HepG2 (cell line): ENCODE results near the gene PDP2. TPM values are rescaled to one million over a fixed set of nuclear protein-coding genes. Genes with fewer than 3 reads are reported as not detected.

Experiments used
- BRD4 ChIP-seq: sonication (generic); formaldehyde crosslinking; IDR thresholded peaks from 2 replicates; pipeline ENCODE4 v1.4.0; 2020; ENCODE audit warnings: missing genetic modification reagents
- CC2D1A ChIP-seq: sonication (generic); formaldehyde crosslinking; IDR thresholded peaks from 2 replicates; pipeline ENCODE4 v1.8.1; 2023; ENCODE audit warnings: mild to moderate bottlenecking, missing genetic modification reagents
- ETS1 ChIP-seq: sonication (generic); formaldehyde crosslinking; IDR thresholded peaks from 2 replicates; pipeline ENCODE4 v1.4.0; 2020; ENCODE audit warnings: missing genetic modification reagents
- KLF13 ChIP-seq: sonication (generic); formaldehyde crosslinking; IDR thresholded peaks from 2 replicates; pipeline ENCODE4 v1.4.0; 2020; ENCODE audit warnings: mild to moderate bottlenecking, missing genetic modification reagents
- MIER2 ChIP-seq: IDR thresholded peaks from 2 replicates; pipeline ENCODE4 v1.6.1; 2016; ENCODE audit warnings: missing biosample characterization, missing genetic modification reagents
- MTF2 ChIP-seq: sonication (generic); formaldehyde crosslinking; IDR thresholded peaks from 2 replicates; pipeline ENCODE4 v1.5.0; 2020; ENCODE audit warnings: missing genetic modification reagents, borderline replicate concordance
- NFE2L2 ChIP-seq: fragments of 150-350 bp; IDR thresholded peaks from 2 replicates; pipeline ENCODE4 v1.6.1; 2014; ENCODE audit warnings: low read length
- PRMT3 ChIP-seq: sonication (generic); formaldehyde crosslinking; IDR thresholded peaks from 2 replicates; pipeline ENCODE4 v1.8.1; 2022; ENCODE audit warnings: low read depth, mild to moderate bottlenecking, moderate library complexity, missing genetic modification reagents, borderline replicate concordance
- RNF219 ChIP-seq: sonication (generic); formaldehyde crosslinking; IDR thresholded peaks from 2 replicates; pipeline ENCODE4 v1.5.0; 2020; ENCODE audit warnings: mild to moderate bottlenecking, missing genetic modification reagents
- RXRB ChIP-seq: IDR thresholded peaks from 2 replicates; pipeline ENCODE4 v1.6.1; 2016; ENCODE audit warnings: borderline replicate concordance, missing genetic modification reagents, missing compliant biosample characterization
- YEATS2 ChIP-seq: sonication (generic); formaldehyde crosslinking; IDR thresholded peaks from 2 replicates; pipeline ENCODE4 v1.4.0; 2020; ENCODE audit warnings: missing genetic modification reagents, borderline replicate concordance
- ZNF354B ChIP-seq: sonication (generic); formaldehyde crosslinking; IDR thresholded peaks from 2 replicates; pipeline ENCODE4 v1.8.0; 2022; ENCODE audit warnings: mild to moderate bottlenecking, missing genetic modification reagents
- ZNF446 ChIP-seq: sonication (generic); formaldehyde crosslinking; IDR thresholded peaks from 2 replicates; pipeline ENCODE4 v1.5.0; 2020; ENCODE audit warnings: mild to moderate bottlenecking, missing genetic modification reagents
- ZNF501 ChIP-seq: sonication (generic); formaldehyde crosslinking; IDR thresholded peaks from 2 replicates; pipeline ENCODE4 v1.5.1; 2020; ENCODE audit warnings: mild to moderate bottlenecking, moderate library complexity, missing genetic modification reagents
- polyA plus RNA-seq, 8 experiments: library from polyadenylated mRNA; depleted of rRNA in 3 of 8; stranded (reverse) in 7 of 8; unstranded in 1 of 8; fragments of >200 nt; fragmentation: Illumina TruSeq in 4 of 8; extraction: Trizol in 4 of 8; gene quantifications; 2 replicates each; pipeline versions ENCODE4 v1.2.1 to v1.2.3, GENCODE V29; 2011 to 2016; ENCODE audit warnings: low read depth in 4 of 8, missing spikeins in 1 of 8, mixed read lengths in 1 of 8; ENCODE audit not compliant: insufficient read depth in 1 of 8
- total RNA-seq, 5 experiments: library from RNA; depleted of rRNA; stranded (reverse); fragments of >200 nt; fragmentation: Illumina TruSeq; extraction: Trizol; gene quantifications; 2 replicates each; pipeline ENCODE4 v1.2.3, GENCODE V29; 2016; ENCODE audit warnings: low read depth in 1 of 5
- TF ChIP-seq, protein P1 (sequence below): sonication (generic); formaldehyde crosslinking; IDR thresholded peaks from 2 replicates; pipeline ENCODE4 v1.4.0; 2020; ENCODE audit warnings: missing genetic modification reagents
- TF ChIP-seq, protein P2 (sequence below): sonication (generic); formaldehyde crosslinking; IDR thresholded peaks from 2 replicates; pipeline ENCODE4 v1.4.0; 2020; ENCODE audit warnings: missing genetic modification reagents, borderline replicate concordance
- TF ChIP-seq, protein P3 (sequence below): sonication (generic); formaldehyde crosslinking; IDR thresholded peaks from 2 replicates; pipeline ENCODE4 v1.5.1; 2020; ENCODE audit warnings: missing genetic modification reagents, mild to moderate bottlenecking, borderline replicate concordance
- TF ChIP-seq, protein P4 (sequence below): IDR thresholded peaks from 2 replicates; pipeline ENCODE4 v1.6.1; 2016; ENCODE audit warnings: control low read depth

Gene PDP2
- total and polyA plus RNA-seq, 2 of the 13 experiments (the other 11 are each of a cell fraction or from before 2014, with no cell fraction given), result 12.8 to 15.8 TPM

DNA sequence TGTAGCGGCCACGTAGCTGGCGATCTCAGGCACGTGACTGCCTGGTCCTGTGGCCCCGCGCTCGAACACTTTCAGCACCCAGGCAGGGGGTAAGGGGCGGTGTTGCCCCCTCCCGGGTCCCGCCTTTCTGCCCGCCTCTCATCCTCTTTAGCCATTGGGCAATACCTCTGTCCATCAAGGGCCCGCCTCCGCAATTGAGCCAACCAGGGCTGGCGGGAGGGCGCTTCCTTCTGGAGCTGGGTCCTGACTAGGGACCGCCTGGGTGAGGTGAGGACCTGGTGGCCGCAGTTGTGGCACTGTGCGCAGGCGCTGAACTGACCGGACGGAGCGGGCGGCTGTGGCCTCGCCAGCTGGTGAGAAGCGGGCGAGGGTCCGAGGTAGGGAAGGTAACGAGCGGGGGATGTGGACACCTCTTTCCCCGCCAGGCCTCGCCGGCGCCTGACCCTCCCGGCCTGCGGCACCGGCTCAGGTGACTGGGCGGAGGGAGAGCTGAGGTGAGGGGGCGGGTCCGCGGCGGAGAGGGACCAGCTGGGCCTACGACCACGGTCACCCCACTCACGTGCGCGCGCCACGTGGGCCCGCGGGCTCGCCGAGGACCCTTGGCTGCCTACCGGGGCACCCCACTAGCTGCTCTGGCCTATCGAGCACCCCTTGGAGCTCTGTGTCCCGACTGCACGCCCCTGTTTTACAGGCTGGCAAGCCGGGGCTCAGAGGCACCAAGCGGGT is at the start of gene PDP2 (continued):
- TF ChIP-seq ETS1 (peak; percentile 95; the same call in 1 of the 2 replicates), NFE2L2 (no peak), CC2D1A (CRISPR knock-in tag) (0 out of 2 replicates have a peak, but pooled peaks have one; percentile 22), PRMT3 (peak; percentile 46; the same call in 1 of the 2 replicates), BRD4 (CRISPR knock-in tag) (peak; percentile 61), MIER2 (CRISPR knock-in tag) (no peak; the same call in 1 of the 2 replicates), KLF13 (peak; percentile 89; the same call in 1 of the 2 replicates), RXRB (CRISPR knock-in tag) (peak; percentile 54), ZNF501 (CRISPR knock-in tag) (peak; percentile 93), ZNF446 (CRISPR knock-in tag) (peak; percentile 85; the same call in 1 of the 2 replicates), MTF2 (CRISPR knock-in tag) (peak; percentile 75; the same call in 1 of the 2 replicates), RNF219 (CRISPR knock-in tag) (no peak; the same call in 1 of the 2 replicates), YEATS2 (CRISPR knock-in tag) (peak; percentile 87), ZNF354B (CRISPR knock-in tag) (no peak)
- TF ChIP-seq, protein P1, sequence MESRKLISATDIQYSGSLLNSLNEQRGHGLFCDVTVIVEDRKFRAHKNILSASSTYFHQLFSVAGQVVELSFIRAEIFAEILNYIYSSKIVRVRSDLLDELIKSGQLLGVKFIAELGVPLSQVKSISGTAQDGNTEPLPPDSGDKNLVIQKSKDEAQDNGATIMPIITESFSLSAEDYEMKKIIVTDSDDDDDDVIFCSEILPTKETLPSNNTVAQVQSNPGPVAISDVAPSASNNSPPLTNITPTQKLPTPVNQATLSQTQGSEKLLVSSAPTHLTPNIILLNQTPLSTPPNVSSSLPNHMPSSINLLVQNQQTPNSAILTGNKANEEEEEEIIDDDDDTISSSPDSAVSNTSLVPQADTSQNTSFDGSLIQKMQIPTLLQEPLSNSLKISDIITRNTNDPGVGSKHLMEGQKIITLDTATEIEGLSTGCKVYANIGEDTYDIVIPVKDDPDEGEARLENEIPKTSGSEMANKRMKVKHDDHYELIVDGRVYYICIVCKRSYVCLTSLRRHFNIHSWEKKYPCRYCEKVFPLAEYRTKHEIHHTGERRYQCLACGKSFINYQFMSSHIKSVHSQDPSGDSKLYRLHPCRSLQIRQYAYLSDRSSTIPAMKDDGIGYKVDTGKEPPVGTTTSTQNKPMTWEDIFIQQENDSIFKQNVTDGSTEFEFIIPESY (CRISPR knock-in tag), result no peak; the same call in 1 of the 2 replicates
- TF ChIP-seq, protein P2, sequence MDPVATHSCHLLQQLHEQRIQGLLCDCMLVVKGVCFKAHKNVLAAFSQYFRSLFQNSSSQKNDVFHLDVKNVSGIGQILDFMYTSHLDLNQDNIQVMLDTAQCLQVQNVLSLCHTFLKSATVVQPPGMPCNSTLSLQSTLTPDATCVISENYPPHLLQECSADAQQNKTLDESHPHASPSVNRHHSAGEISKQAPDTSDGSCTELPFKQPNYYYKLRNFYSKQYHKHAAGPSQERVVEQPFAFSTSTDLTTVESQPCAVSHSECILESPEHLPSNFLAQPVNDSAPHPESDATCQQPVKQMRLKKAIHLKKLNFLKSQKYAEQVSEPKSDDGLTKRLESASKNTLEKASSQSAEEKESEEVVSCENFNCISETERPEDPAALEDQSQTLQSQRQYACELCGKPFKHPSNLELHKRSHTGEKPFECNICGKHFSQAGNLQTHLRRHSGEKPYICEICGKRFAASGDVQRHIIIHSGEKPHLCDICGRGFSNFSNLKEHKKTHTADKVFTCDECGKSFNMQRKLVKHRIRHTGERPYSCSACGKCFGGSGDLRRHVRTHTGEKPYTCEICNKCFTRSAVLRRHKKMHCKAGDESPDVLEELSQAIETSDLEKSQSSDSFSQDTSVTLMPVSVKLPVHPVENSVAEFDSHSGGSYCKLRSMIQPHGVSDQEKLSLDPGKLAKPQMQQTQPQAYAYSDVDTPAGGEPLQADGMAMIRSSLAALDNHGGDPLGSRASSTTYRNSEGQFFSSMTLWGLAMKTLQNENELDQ (CRISPR knock-in tag), result 0 out of 2 replicates have a peak, but pooled peaks have one; percentile 26
- TF ChIP-seq, protein P3, sequence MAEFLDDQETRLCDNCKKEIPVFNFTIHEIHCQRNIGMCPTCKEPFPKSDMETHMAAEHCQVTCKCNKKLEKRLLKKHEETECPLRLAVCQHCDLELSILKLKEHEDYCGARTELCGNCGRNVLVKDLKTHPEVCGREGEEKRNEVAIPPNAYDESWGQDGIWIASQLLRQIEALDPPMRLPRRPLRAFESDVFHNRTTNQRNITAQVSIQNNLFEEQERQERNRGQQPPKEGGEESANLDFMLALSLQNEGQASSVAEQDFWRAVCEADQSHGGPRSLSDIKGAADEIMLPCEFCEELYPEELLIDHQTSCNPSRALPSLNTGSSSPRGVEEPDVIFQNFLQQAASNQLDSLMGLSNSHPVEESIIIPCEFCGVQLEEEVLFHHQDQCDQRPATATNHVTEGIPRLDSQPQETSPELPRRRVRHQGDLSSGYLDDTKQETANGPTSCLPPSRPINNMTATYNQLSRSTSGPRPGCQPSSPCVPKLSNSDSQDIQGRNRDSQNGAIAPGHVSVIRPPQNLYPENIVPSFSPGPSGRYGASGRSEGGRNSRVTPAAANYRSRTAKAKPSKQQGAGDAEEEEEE (CRISPR knock-in tag), result peak; percentile 92; the same call in 1 of the 2 replicates
- TF ChIP-seq, protein P4, sequence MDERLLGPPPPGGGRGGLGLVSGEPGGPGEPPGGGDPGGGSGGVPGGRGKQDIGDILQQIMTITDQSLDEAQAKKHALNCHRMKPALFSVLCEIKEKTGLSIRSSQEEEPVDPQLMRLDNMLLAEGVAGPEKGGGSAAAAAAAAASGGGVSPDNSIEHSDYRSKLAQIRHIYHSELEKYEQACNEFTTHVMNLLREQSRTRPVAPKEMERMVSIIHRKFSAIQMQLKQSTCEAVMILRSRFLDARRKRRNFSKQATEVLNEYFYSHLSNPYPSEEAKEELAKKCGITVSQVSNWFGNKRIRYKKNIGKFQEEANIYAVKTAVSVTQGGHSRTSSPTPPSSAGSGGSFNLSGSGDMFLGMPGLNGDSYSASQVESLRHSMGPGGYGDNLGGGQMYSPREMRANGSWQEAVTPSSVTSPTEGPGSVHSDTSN (CRISPR knock-in tag), result peak; percentile 100
